Activated CD4-positive, CD25-positive, alpha-beta regulatory T cell (primary cell): ENCODE data around the gene ABCG2.

ENCODE experiments used
- DNase-seq, 4 experiments: peaks; one replicate each; lab custom pipeline; 2025; lab: John Stamatoyannopoulos, UW

Gene ABCG2

DNA sequence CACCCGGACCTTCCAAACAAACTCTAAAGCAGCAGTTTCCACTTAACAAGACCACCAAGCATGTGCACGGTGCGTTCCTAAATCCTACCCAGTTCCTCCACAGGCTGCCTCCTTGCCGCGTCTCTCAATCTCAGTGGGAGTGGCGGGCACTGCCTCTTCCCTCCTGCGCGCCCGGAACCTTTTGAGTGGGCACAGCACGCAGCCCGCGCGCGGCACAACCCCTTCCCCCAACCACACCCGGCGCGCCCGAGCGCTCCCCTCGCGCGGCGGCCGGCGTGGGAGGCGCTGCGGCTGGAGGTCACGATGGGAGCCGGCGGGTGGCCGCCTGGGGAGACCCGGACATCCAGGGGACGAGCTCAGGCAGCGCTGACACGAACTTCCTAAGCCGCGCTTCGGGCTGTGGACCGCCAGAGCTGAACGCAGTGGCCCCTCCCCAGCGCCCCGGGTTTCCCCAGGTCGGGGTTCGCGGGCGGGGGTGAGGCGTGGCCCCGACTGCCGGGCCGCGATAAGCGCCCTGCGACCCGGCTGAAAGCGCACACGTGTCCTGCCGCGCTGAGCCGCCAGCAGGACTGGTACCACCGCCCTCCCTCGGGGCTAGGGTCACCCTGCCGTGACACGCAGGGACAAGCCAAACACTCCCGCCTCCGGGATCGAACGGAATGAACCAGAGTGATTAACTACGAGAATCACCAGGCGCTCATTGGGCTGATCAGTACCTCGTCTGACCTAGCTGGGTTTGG is at the start of gene ABCG2:
Gene ABCG2 (minus strand): TSS at position 151 of the 740 bp plus-strand sequence. CDS start 18,644 bp downstream, outside the sequence.
- DNase-seq, result no peak

- DNase-seq, result no peak
These were observed 49.7 kb upstream of the ABCG2 start for GRCh38 chr4:88208156-88208555.

DNA sequence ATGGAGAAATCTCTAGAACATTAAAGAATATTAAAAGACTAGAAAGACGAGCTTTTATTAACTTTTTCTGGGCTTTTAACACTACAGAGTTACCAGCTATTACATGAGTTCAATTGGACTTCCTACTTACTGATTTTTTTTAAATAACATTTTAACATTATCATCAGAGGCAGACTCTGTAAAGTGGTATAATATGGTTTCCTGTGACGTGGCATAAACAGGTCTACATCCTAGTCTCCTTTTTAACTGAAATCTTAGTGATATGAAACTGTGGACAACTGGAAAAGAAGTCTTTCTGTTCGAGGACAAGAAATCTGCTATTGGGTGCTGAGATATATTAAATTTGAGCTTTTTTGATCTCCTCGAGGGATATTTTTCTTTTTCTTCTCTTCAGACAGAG is 48.7 kb upstream of the ABCG2 start:
- DNase-seq, result no peak

DNA sequence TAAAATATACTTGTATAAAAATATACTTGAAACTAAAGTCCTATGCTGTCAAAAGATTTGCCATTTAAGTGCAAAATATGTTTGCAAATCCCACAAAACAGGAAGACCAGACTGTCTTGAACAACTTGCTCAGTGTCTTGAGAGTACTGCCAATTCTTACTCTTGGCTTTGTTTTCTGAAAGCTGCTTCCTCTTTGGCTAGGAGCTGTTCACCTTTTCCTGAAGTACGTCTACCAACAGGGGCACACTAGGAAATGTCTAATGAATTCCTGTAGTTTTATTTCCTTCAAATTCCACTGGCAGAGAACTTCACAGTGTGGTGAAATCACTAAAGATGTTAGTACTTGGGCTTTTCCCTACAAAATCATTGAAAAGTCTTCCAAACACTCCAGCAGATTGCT is 46.4 kb upstream of the ABCG2 start:
- no peak for DNase-seq

GRCh38 chr4:88202443-88202842 is 44.0 kb upstream of the ABCG2 start:
- DNase-seq, result no peak

DNA sequence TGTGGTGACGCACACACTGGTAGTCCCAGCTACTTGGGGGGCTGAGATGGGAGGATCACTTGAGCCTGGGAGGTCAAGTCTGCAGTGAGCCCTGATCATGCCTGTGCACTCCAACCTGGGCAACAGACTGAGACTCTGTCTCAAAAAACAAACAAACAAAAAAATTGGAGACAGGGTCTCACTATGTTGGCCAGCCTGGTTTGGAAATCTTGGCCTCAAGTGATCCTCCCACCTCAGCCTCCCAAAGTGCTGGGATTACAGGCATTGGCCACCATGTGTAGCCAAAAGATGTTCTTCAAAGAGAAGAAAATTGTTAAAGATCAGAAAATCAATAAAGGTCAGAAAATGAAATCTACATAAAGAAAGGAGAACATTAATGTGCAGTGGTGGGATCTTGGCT is 41.7 kb upstream of the ABCG2 start:
- no peak for DNase-seq

DNA sequence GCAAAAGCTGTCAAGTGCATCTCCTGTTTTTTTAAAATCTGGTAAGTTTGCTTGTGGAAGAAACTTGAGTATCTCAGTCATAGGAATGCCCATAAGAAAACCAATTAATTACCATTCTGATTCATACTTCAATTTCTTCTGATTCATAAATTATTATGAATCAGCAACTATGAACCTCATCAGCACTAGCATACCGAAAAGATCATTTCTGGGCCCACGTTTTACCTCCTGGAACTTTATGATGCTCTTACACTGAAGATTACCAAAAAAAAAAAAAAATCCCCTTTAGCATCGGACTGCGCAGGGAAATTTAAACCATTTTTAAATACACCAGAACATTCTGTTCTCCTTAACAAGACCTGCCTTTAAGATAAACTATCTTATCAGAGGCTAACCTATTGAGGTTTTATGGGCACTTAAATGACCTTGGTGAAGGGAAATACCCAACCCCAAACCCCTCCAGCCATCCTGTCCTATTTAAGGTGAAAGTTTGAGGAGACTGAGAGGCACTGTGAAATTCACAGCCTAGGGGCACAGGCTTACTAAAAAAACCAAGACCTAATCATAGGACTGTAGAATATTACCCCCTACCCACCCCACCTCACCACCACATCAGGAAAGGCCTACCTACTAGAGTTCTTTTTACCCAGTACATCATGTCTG is 38.2 kb upstream of the ABCG2 start:
- DNase-seq, result no peak

DNA sequence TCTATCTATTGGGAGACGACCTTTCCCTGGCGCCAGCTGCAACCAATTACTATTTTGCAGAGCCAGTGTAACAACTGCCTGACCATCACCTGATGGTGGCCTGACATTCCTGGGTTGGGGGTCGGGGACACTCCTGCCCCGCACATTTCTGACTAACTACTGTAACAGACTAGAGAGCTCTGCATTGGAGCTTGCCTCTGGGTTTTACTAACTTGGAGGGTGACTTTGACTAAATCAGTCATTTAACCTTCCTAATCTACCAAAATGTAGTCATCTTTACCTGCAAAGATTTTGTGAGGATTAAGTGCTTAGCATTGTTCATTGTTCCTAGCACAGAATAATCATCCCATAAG is 37.5 kb upstream of the ABCG2 start:
- no peak for DNase-seq

DNA sequence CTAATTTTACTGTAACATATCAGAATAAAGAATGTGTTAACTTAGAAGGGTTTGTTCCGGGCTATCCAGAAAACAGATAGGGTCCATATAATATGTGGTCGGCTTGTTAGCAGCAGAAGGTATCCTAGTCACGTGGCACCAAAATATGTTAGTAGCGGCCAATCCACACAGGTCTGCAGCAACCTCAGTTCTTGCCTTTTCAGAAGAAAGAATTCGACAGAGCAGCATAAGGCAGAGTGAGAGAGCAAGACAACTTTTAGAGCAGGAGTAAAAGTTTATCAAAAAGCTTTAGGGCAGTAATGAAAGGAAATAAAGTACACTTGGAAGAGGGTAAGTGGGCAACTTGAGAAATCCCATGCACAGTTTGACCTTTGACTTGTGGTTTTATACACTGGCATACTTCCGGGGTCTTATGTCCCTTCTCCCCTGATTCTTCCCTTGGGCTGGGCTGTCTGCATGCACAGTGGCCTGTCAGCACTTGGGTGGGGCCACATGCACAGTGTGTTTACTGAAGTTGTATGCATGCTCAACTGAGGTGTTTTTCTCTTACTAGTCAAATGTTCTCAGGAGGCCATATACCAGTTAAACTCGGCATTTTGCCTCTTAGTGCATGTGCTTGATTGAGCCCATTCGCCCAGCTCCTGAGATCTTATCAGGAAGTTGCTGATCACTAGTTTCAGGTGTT is 37.0 kb upstream of the ABCG2 start:
- no peak for DNase-seq

GRCh38 chr4:88191404-88191803 is 33.0 kb upstream of the ABCG2 start:
- DNase-seq, result no peak

DNA sequence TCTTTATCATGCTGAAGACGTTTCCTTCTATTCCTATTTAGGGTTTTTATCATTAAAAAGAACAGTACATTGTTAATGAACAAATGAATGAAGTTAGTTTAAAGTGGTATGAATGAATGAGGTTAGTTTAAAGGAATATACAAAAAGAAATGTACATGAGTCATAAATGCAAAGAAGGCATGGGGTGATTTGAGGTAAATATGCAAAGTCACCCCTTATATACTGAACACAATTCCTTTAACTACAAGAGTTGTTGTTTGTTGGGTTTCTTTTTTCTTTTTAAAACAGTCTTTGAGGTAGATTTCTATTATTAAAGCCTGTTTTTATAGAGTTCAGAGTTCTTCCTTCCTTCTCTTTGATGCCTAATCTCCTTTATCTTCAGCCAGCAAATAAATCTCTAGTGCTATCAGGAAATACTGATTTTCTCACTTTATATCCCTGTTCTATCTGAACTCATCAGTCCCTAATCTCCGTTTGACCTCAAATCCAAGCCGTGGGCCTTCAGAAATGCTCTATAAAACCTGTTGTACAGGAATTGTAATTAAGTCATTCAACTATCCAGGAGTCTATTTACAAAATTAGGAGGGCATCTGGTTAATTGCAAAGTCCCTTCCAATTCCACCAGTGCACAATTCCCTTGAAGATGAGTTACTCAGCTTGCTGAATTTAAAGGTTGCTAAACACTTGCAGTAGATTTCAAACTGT is 31.6 kb upstream of the ABCG2 start:
- DNase-seq, result no peak

- DNase-seq, result no peak
These were observed 30.9 kb upstream of the ABCG2 start for GRCh38 chr4:88189418-88189738.

DNA sequence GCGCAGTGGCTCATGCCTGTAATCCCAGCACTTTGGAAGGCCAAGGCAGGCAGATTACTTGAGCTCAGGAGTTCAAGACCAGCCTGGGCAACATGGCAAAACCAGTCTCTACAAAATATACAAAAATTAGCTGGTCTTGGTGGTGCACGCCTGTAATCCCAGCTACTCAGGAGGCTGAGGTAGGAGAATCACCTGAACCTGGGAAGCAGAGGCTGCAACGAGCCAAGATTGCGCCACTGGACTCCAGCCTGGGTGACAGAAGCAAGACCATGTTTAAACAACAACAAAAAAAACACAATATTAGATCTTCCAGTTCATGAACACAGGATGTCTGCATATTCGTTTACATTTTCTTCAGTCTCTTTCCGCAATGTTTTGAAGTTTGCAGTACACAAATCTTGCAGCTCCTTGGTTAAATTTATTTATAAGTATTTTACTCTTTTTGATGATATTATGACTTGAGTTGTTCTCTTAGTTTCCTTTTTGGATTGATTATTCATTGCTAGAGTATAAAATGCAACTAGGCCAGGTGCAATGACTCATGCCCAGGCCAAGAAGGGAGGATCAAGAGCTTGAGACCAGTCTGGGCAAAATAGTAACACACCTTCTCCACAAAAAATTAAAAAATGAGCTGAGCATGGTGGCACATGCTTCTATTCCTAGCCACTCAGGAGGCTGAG is 30.4 kb upstream of the ABCG2 start:
- no peak for DNase-seq

DNA sequence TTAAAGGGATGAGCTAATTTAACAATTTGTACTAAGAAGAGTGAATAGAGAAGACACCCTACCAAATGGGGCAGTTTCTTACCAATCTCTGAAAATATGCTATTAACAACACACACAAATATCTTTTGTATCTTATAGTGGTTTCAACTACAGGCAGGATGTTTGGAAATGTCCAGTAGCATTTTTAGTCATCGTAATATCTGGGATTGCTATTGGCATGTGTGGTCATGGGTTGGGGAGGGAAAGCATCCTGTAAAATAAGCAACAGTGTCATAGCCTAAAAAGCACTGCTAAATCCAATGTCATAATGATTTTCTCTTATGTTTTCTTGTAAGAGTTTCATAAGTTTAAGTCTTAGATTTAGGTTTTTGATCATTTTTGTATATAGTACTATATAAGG is 29.3 kb upstream of the ABCG2 start:
- DNase-seq, result no peak

DNA sequence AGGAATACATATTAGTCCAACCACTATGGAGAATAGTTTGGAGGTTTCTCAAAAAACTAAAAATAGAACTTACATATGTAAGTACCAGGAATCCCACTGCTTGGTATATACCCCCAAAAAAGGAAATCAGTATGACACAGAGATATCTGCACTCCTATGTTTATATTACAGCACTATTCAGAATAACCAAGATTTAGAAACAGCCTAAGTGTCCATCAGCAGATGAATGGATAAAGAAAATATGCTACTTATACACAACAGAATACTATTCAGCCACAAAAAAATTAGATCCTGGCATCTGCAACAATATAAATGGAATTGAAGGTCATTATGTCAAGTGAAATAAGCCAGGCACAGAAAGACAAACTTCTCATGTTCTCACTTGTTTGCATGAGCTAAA is 27.5 kb upstream of the ABCG2 start:
- DNase-seq, result no peak

GRCh38 chr4:88179261-88179660 is 20.8 kb upstream of the ABCG2 start:
- no peak for DNase-seq

DNA sequence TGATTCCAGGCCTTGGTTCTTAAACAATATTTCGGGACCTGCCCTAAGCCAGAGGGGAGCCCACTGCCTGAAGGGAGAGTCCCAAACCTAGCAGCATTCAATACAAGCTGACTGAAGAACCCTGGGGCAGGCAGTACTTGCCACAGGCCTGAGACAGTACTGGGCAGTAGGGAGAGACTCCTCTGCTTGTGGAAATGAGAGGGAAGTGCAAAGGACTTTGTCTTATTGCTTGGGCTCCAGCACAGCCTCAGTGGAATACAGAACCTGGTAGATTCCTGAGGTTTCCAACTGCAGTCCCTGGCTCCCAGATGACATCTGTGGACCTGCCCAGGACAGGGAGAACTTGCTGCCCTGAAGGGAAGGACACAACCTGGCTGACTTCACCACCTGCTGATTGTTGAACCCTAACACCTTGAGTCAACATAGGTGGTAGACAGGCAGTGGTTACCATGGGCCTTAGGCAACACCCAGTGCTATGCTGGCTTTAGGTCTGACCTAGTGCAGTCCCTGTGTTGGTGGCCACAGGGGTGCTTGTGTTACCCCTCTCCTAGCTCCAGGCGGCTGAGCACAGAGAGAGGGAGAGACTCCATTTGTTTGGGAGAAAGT is 20.3 kb upstream of the ABCG2 start:
- DNase-seq, result no peak

DNA sequence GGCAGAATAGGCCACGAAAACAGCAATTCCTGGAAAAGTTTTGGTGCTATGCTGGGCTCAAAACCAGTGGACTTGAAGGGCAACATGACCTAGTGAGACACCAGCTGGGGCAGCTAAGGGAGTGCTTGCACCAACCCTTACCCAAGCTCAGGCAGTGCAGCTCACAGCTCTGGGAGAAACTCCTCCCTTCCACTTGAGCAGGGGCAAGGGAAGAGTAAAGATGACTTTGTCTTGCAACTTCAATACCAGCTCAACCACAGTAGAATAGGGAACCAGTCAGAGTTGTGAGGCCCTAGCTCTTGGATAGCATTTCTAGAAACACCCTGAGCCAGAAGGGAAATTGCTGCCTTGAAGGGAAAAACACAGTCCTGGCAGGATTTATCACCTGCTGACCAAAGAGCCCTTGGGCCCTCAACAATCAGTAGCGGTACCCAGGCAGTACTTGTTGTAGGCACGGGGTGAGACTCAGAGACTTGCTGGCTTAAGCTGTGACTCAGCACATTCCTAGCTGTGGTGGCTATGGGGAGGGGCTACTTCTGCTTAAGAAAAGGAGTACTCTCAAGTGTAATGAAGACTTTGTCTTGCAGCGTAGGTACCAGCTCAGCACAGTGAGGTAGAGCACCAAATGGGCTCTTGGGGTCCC is 19.7 kb upstream of the ABCG2 start:
- no peak for DNase-seq

DNA sequence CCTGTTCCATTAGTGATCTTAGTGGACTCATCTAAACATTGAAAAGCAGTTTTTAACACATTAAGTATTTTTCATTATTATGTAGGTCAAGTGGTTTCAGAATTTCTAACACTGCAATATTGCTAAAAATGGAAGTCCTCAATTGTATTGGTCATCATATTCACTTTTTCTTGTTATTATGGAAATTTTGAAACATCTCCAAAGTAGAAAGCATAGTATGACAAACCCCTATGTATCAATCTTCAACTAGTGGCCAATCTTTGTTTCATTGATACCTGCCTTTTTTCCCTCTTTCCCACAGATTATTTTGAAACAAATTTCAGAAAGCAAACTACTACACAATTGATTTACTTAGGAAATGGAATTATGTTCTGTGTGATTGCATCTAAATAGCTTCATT is 14.5 kb upstream of the ABCG2 start:
- DNase-seq, result no peak

- DNase-seq, result no peak
These were observed 12.8 kb upstream of the ABCG2 start for GRCh38 chr4:88171206-88171605.

DNA sequence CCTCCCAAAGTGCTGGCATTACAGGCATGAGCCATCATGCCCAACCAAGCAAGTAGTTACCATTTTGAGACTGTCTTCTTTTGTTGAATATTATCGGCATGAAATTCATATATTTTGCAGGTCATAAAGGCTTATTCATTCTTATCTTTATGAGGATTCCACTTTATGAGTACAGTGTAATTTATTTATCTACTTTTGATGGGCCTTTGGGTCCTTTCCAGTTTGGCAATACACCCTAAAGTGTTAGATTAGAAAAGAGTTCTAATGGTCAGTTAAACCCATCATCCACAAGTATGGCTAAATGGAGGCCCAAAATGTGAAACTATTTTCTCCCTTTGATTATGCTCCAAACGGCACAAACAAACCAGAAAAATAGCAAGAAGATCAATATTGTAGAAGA is 10.9 kb upstream of the ABCG2 start:
- DNase-seq, result no peak
